ENCODE results near the gene KRR1.

GRCh38 chr12:75459755-75460154 lies 51.7 kb downstream of the KRR1 start:
- TF ChIP-seq, protein P1, sequence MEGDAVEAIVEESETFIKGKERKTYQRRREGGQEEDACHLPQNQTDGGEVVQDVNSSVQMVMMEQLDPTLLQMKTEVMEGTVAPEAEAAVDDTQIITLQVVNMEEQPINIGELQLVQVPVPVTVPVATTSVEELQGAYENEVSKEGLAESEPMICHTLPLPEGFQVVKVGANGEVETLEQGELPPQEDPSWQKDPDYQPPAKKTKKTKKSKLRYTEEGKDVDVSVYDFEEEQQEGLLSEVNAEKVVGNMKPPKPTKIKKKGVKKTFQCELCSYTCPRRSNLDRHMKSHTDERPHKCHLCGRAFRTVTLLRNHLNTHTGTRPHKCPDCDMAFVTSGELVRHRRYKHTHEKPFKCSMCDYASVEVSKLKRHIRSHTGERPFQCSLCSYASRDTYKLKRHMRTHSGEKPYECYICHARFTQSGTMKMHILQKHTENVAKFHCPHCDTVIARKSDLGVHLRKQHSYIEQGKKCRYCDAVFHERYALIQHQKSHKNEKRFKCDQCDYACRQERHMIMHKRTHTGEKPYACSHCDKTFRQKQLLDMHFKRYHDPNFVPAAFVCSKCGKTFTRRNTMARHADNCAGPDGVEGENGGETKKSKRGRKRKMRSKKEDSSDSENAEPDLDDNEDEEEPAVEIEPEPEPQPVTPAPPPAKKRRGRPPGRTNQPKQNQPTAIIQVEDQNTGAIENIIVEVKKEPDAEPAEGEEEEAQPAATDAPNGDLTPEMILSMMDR (IDR thresholded peaks at IDR 0.05) = no peak
- no peak for TF ChIP-seq POLR2A (IDR thresholded peaks at IDR 0.05)
